H1 (cell line): ENCODE results near the gene RALGAPA2. TPM values are rescaled to one million over a fixed set of nuclear protein-coding genes. Genes with fewer than 3 reads are reported as not detected.

ENCODE experiments used
- CTCF ChIA-PET: fragments of 300-600 bp; sonication (Branson Sonifier 250); formaldehyde crosslinking; loops from one replicate; lab custom pipeline; 2021; ENCODE audit not compliant: partially characterized antibody; lab: Charles Lee
- POLR2A ChIA-PET: fragments of 300-600 bp; sonication (Branson Sonifier 250); formaldehyde crosslinking; loops from one replicate; lab custom pipeline; 2021; ENCODE audit warnings: inconsistent platforms; ENCODE audit not compliant: partially characterized antibody; lab: Charles Lee
- DNase-seq, 2 experiments: peaks; one replicate each; pipeline versions ENCODE4 v3.0.0 to v3.0.0-alpha.2; 2010 to 2022; ENCODE audit warnings: low spot score in 2 of 2, low read depth in 1 of 2, mixed read lengths in 1 of 2
- FAIRE-seq: peaks from 2 replicates; lab custom pipeline; 2011; peaks lifted over from hg19 to GRCh38; lab: Jason Lieb, UNC
- H2AFZ ChIP-seq: 2 replicates; pipeline ENCODE4 v1.8.1; 2012; ENCODE audit warnings: low read length, inconsistent platforms
- H2AK5ac ChIP-seq: 2 replicates; pipeline ENCODE4 v1.6.1; 2013; ENCODE audit warnings: low read depth, low read length
- H2BK120ac ChIP-seq: replicated peaks from 2 replicates; pipeline ENCODE3; 2013; ENCODE audit warnings: low read depth, low read length, inconsistent platforms
- H2BK12ac ChIP-seq: 2 replicates; pipeline ENCODE4 v1.6.1; 2013; ENCODE audit warnings: low read depth, low read length
- H2BK15ac ChIP-seq: 2 replicates; pipeline ENCODE4 v1.6.1; 2013; ENCODE audit warnings: low read length
- H2BK20ac ChIP-seq: 2 replicates; pipeline ENCODE4 v1.6.1; 2013; ENCODE audit warnings: low read length
- H2BK5ac ChIP-seq: 2 replicates; pipeline ENCODE4 v1.6.1; 2013; ENCODE audit warnings: low read depth, low read length
- H3K14ac ChIP-seq: 2 replicates; pipeline ENCODE4 v1.6.1; 2013; ENCODE audit warnings: inconsistent platforms; ENCODE audit not compliant: insufficient read length
- H3K18ac ChIP-seq: 2 replicates; pipeline ENCODE4 v1.6.1; 2013; ENCODE audit warnings: low read length; ENCODE audit errors: extremely low read depth
- H3K23ac ChIP-seq: 2 replicates; pipeline ENCODE4 v1.6.1; 2013; ENCODE audit warnings: inconsistent platforms; ENCODE audit not compliant: insufficient read length
- H3K23me2 ChIP-seq: 2 replicates; pipeline ENCODE4 v1.6.1; 2013; ENCODE audit warnings: low read depth, low read length
- H3K27ac ChIP-seq: 2 replicates; pipeline ENCODE4 v1.6.1; 2011; ENCODE audit warnings: low read depth, low read length, inconsistent platforms
- H3K27me3 ChIP-seq, 4 experiments: replicated peaks in 1 of 4; 1 replicate in 1 of 4; 2 replicates in 3 of 4; pipeline versions ENCODE4 v1.6.1 to v1.8.1; 2011 to 2013; ENCODE audit warnings: low read length in 3 of 4, mild to moderate bottlenecking in 3 of 4, inconsistent platforms in 2 of 4, mixed read lengths in 2 of 4, moderate library complexity in 1 of 4; ENCODE audit not compliant: control insufficient read depth in 3 of 4, insufficient read depth in 3 of 4; ENCODE audit errors: extremely low read depth in 1 of 4
- H3K36me3 ChIP-seq, 4 experiments: 2 replicates each; pipeline versions ENCODE4 v1.6.1 to v1.8.1; 2011 to 2013; ENCODE audit warnings: mild to moderate bottlenecking in 4 of 4, low read length in 3 of 4, moderate library complexity in 2 of 4, control low read depth in 1 of 4, inconsistent platforms in 1 of 4; ENCODE audit not compliant: insufficient read depth in 4 of 4, control insufficient read depth in 2 of 4
- H3K4ac ChIP-seq: replicated peaks from 2 replicates; pipeline ENCODE3; 2013; ENCODE audit warnings: low read length, low read depth, mixed read lengths, inconsistent platforms; ENCODE audit not compliant: insufficient read length
- H3K4me1 ChIP-seq, 4 experiments: replicated peaks in 1 of 4; 1 replicate in 1 of 4; 2 replicates in 3 of 4; pipeline versions ENCODE4 v1.6.1 to v1.8.1; 2011 to 2013; ENCODE audit warnings: low read length in 3 of 4, inconsistent platforms in 2 of 4, mixed read lengths in 1 of 4; ENCODE audit not compliant: insufficient read depth in 4 of 4, control insufficient read depth in 3 of 4
- H3K4me2 ChIP-seq, 2 experiments: 2 replicates each; pipeline versions ENCODE4 v1.6.1 to v1.8.1; 2011 to 2013; ENCODE audit warnings: low read depth in 2 of 2, low read length in 2 of 2, control low read depth in 1 of 2, inconsistent platforms in 1 of 2, mild to moderate bottlenecking in 1 of 2; ENCODE audit not compliant: insufficient read depth in 1 of 2
- H3K4me3 ChIP-seq, 4 experiments: fragments of 200-600, 300-600 bp in 1 of 4; sonication (generic), shearing (Covaris generic), sonication (Bioruptor Twin) in 1 of 4; 2 replicates each; pipeline versions ENCODE4 v1.5.1 to v1.8.1; 2011 to 2016; ENCODE audit warnings: low read length in 4 of 4, low read depth in 3 of 4, control low read depth in 2 of 4, inconsistent platforms in 2 of 4, mild to moderate bottlenecking in 2 of 4, mixed read lengths in 1 of 4, moderate library complexity in 1 of 4; ENCODE audit not compliant: insufficient read depth in 2 of 4; ENCODE audit errors: extremely low read depth in 1 of 4
- H3K56ac ChIP-seq: replicated peaks from 2 replicates; pipeline ENCODE3; 2013; ENCODE audit warnings: low read depth, mild to moderate bottlenecking, mixed read lengths, low read length, inconsistent platforms; ENCODE audit not compliant: insufficient read length
- H3K79me1 ChIP-seq: 2 replicates; pipeline ENCODE4 v1.6.1; 2013; ENCODE audit warnings: low read depth, low read length, control low read depth
- H3K79me2 ChIP-seq, 2 experiments: 2 replicates each; pipeline versions ENCODE4 v1.6.1 to v1.8.1; 2012 to 2013; ENCODE audit warnings: low read length in 2 of 2, mild to moderate bottlenecking in 2 of 2, inconsistent platforms in 1 of 2; ENCODE audit not compliant: insufficient read depth in 2 of 2, control insufficient read depth in 1 of 2
- H3K9ac ChIP-seq, 4 experiments: replicated peaks in 1 of 4; 1 replicate in 1 of 4; 2 replicates in 3 of 4; pipeline versions ENCODE4 v1.6.1 to v1.8.1; 2011 to 2013; ENCODE audit warnings: low read depth in 3 of 4, low read length in 3 of 4, control low read depth in 2 of 4, mild to moderate bottlenecking in 2 of 4, moderate library complexity in 2 of 4, inconsistent platforms in 1 of 4; ENCODE audit errors: extremely low read depth in 1 of 4
- H3K9me3 ChIP-seq, 2 experiments: 2 replicates each; pipeline versions ENCODE4 v1.6.1 to v1.8.1; 2012 to 2013; ENCODE audit warnings: mild to moderate bottlenecking in 2 of 2, moderate library complexity in 2 of 2, control low read depth in 1 of 2, inconsistent platforms in 1 of 2, low read depth in 1 of 2, low read length in 1 of 2, mixed read lengths in 1 of 2; ENCODE audit not compliant: insufficient read depth in 2 of 2
- H4K20me1 ChIP-seq, 2 experiments: replicated peaks in 1 of 2; 2 replicates each; pipeline versions ENCODE3 to v1.8.1; 2011 to 2013; ENCODE audit warnings: inconsistent platforms in 2 of 2, low read length in 2 of 2, mild to moderate bottlenecking in 1 of 2; ENCODE audit not compliant: insufficient read depth in 2 of 2, control insufficient read depth in 1 of 2
- H4K5ac ChIP-seq: 2 replicates; pipeline ENCODE4 v1.6.1; 2013; ENCODE audit warnings: low read length, low read depth, mixed read lengths, inconsistent platforms; ENCODE audit not compliant: insufficient read length
- H4K8ac ChIP-seq: 2 replicates; pipeline ENCODE4 v1.8.0; 2013; ENCODE audit warnings: mild to moderate bottlenecking, moderate library complexity, low read length, inconsistent platforms; ENCODE audit not compliant: insufficient read depth; ENCODE audit errors: extremely low read depth
- H4K91ac ChIP-seq: replicated peaks from 2 replicates; pipeline ENCODE3; 2013; ENCODE audit warnings: low read length, mixed read lengths, inconsistent platforms; ENCODE audit not compliant: insufficient read length
- CBX5 ChIP-seq: fragments of 300-800, 300-1000 bp; sonication (generic); IDR thresholded peaks from 2 replicates; pipeline ENCODE4 v1.7.1; 2016; ENCODE audit warnings: antibody characterized with exemption, low read length, low read depth
- CHD1 ChIP-seq: IDR thresholded peaks from 2 replicates; pipeline ENCODE4 v1.6.1; 2012; ENCODE audit warnings: low read depth, low read length, improper control_type of control experiment
- CREB1 ChIP-seq: IDR thresholded peaks from 2 replicates; pipeline ENCODE4 v1.6.1; 2012; ENCODE audit warnings: inconsistent platforms
- CTBP2 ChIP-seq: IDR thresholded peaks from 2 replicates; pipeline ENCODE4 v1.7.0; 2011; ENCODE audit warnings: borderline replicate concordance, mild to moderate bottlenecking, moderate library complexity, mixed read lengths, low read length; ENCODE audit not compliant: insufficient read depth, insufficient read length
- HDAC6 ChIP-seq: IDR thresholded peaks from one replicate; pipeline ENCODE4 v1.7.1; 2012; ENCODE audit warnings: low read depth, mild to moderate bottlenecking, inconsistent platforms, low read length, moderate library complexity
- JUN ChIP-seq: IDR thresholded peaks from 2 replicates; pipeline ENCODE4 v1.6.1; 2011; ENCODE audit warnings: low read depth, mild to moderate bottlenecking, improper control_type of control experiment, low read length
- SP1 ChIP-seq: IDR thresholded peaks from 2 replicates; pipeline ENCODE4 v1.6.1; 2011; ENCODE audit warnings: low read depth, low read length
- TCF12 ChIP-seq: IDR thresholded peaks from 2 replicates; pipeline ENCODE4 v1.6.1; 2011; ENCODE audit warnings: low read depth, mild to moderate bottlenecking, low read length
- WGBS, 2 experiments: shearing (Covaris generic) in 1 of 2; methylation state at CpG; one replicate each; pipeline versions ENCODE4 v1.1.6 to v1.1.7; 2013 to 2015; ENCODE audit warnings: low lambda C conversion rate in 2 of 2, mixed read lengths in 2 of 2, inconsistent platforms in 1 of 2, low coverage in 1 of 2, missing lambda C conversion rate in 1 of 2; ENCODE audit not compliant: insufficient replicate concordance in 2 of 2, insufficient coverage in 1 of 2, insufficient read length in 1 of 2; ENCODE audit errors: extremely low coverage in 1 of 2, missing lambda C conversion rate in 1 of 2; 5-methylcytosine and 5-hydroxymethylcytosine counted together
- polyA plus RNA-seq, 7 experiments: library from polyadenylated mRNA; depleted of rRNA in 3 of 7; stranded (reverse) in 5 of 7; unstranded in 2 of 7; fragments of >200 nt in 5 of 7; fragments of 200-250 nt in 2 of 7; gene quantifications; 1 replicate in 5 of 7; 2 replicates in 1 of 7; 4 replicates in 1 of 7; pipeline versions ENCODE4 v1.2.1 to v1.2.3, GENCODE V29; 2011 to 2013; ENCODE audit warnings: missing spikeins in 2 of 7, mixed read lengths in 2 of 7
- total RNA-seq: library from RNA; stranded (reverse); fragmentation: NEBNext Ultra II Directional; extraction: Animal tissue kit (Norgen Biotek cat#: 25700); gene quantifications from 2 replicates; pipeline ENCODE4 v1.2.1, GENCODE V29; 2021
- TF ChIP-seq, protein P1 (sequence below): IDR thresholded peaks from 2 replicates; pipeline ENCODE4 v1.6.1; 2012; ENCODE audit warnings: low read length, inconsistent platforms
- TF ChIP-seq, protein P2 (sequence below), 3 experiments: IDR thresholded peaks; 1 replicate in 2 of 3; 2 replicates in 1 of 3; pipeline versions ENCODE4 v1.5.1 to v1.6.1; 2011; ENCODE audit warnings: low read length in 3 of 3, mild to moderate bottlenecking in 3 of 3, inconsistent platforms in 2 of 3, low read depth in 1 of 3, moderate library complexity in 1 of 3; ENCODE audit not compliant: insufficient read depth in 1 of 3; ENCODE audit errors: control extremely low read depth in 1 of 3

The RALGAPA2 gene
- total and polyA plus RNA-seq, 2 of the 8 experiments (the other 6 are each of a cell fraction or from before 2014, with no cell fraction given): 5.1 to 25.5 TPM

- no peak overlapping the region for H4K5ac ChIP-seq
- no peak overlapping the region for H2BK120ac ChIP-seq
- H3K36me3 ChIP-seq: no peaks in the 10 kb centered on the region
- DNase-seq (no peak), FAIRE-seq (no peak)
- 81% methylated on average over 1 of the region's 1 CpG; no CpG with 5 or more reads in 1 of the 2 experiments for WGBS, 2 experiments
- H3K14ac ChIP-seq: no peak overlapping the region
- no peak overlapping the region for H3K27ac ChIP-seq
- no peak overlapping the region for H2BK5ac ChIP-seq
- no peak overlapping the region for H3K4me2 ChIP-seq
- H4K8ac ChIP-seq: no peak overlapping the region
- H3K27me3 ChIP-seq: no peaks in the 10 kb centered on the region; a peak in 1 of 7 replicates
- no peak overlapping the region for H4K91ac ChIP-seq
- H3K79me1 ChIP-seq: no peaks in the 10 kb centered on the region
- no peak overlapping the region for H3K56ac ChIP-seq
- H3K4ac ChIP-seq: no peak overlapping the region
- no peak overlapping the region for H2BK20ac ChIP-seq
- H3K79me2 ChIP-seq: no peaks in the 10 kb centered on the region
- H3K23me2 ChIP-seq: no peaks in the 10 kb centered on the region
- CTCF ChIA-PET: interaction anchor here (1.4 kb wide), 1 partner anchor 78 kb away, joined by 3 read pairs; no protein-coding TSS in a partner anchor
- no peak overlapping the region for H3K18ac ChIP-seq
- H3K4me3 ChIP-seq: no peak overlapping the region
- H2AK5ac ChIP-seq: no peak overlapping the region
- no peak overlapping the region for H2BK12ac ChIP-seq
- no peaks in the 10 kb centered on the region for H4K20me1 ChIP-seq
- H2BK15ac ChIP-seq: no peak overlapping the region
- no peak overlapping the region for H3K9ac ChIP-seq
- H3K4me1 ChIP-seq: peaks cover 4 to 16% (median 13%) of the 10 kb centered on the region in 4 experiments
- H2AFZ ChIP-seq: no peak overlapping the region
- POLR2A ChIA-PET: no interaction called here
- H3K23ac ChIP-seq: no peak overlapping the region
- peaks cover 0 to 7% of the 10 kb centered on the region in 2 experiments; a peak in 2 of 4 replicates for H3K9me3 ChIP-seq
- TF ChIP-seq, protein P1, sequence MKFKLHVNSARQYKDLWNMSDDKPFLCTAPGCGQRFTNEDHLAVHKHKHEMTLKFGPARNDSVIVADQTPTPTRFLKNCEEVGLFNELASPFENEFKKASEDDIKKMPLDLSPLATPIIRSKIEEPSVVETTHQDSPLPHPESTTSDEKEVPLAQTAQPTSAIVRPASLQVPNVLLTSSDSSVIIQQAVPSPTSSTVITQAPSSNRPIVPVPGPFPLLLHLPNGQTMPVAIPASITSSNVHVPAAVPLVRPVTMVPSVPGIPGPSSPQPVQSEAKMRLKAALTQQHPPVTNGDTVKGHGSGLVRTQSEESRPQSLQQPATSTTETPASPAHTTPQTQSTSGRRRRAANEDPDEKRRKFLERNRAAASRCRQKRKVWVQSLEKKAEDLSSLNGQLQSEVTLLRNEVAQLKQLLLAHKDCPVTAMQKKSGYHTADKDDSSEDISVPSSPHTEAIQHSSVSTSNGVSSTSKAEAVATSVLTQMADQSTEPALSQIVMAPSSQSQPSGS: no peak
- no peak for TF ChIP-seq SP1
- no peak for TF ChIP-seq CBX5
- TF ChIP-seq CHD1: no peak
- TF ChIP-seq, protein P2, sequence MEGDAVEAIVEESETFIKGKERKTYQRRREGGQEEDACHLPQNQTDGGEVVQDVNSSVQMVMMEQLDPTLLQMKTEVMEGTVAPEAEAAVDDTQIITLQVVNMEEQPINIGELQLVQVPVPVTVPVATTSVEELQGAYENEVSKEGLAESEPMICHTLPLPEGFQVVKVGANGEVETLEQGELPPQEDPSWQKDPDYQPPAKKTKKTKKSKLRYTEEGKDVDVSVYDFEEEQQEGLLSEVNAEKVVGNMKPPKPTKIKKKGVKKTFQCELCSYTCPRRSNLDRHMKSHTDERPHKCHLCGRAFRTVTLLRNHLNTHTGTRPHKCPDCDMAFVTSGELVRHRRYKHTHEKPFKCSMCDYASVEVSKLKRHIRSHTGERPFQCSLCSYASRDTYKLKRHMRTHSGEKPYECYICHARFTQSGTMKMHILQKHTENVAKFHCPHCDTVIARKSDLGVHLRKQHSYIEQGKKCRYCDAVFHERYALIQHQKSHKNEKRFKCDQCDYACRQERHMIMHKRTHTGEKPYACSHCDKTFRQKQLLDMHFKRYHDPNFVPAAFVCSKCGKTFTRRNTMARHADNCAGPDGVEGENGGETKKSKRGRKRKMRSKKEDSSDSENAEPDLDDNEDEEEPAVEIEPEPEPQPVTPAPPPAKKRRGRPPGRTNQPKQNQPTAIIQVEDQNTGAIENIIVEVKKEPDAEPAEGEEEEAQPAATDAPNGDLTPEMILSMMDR (IDR thresholded peaks at IDR 0.05; ENCODE audit: control extremely low read depth in 1 of 3, insufficient read depth in 1 of 3, low read depth in 1 of 3, low read length in 3 of 3): no peak
- TF ChIP-seq TCF12: no peak
- TF ChIP-seq JUN: no peak
- no peak for TF ChIP-seq CREB1
- TF ChIP-seq CTBP2: no peak
- no peak for TF ChIP-seq HDAC6
These were observed 34.9 kb upstream of the RALGAPA2 start for GRCh38 chr20:20747298-20747697.
